Glutamatergic neuron (in vitro differentiated cells): ENCODE measurements around the gene TBX15. TPM values are rescaled to one million over a fixed set of nuclear protein-coding genes. Genes with fewer than 3 reads are reported as not detected.

Source experiments
- DNase-seq: peaks from one replicate; pipeline ENCODE4 v3.0.0; 2022
- H3K27ac Mint-ChIP-seq: one replicate; pipeline ENCODE4 v1.8.0; 2020; ENCODE audit warnings: mild to moderate bottlenecking, mixed read lengths, inconsistent platforms; ENCODE audit not compliant: unreplicated experiment
- H3K27me3 Mint-ChIP-seq: one replicate; pipeline ENCODE4 v1.8.0; 2020; ENCODE audit warnings: mild to moderate bottlenecking, moderate library complexity, mixed read lengths, inconsistent platforms; ENCODE audit not compliant: unreplicated experiment
- H3K36me3 Mint-ChIP-seq: one replicate; pipeline ENCODE4 v1.8.0; 2020; ENCODE audit warnings: mild to moderate bottlenecking, mixed read lengths, inconsistent platforms; ENCODE audit not compliant: unreplicated experiment
- H3K4me1 Mint-ChIP-seq: one replicate; pipeline ENCODE4 v1.8.0; 2020; ENCODE audit warnings: mild to moderate bottlenecking, low read depth, mixed read lengths, inconsistent platforms; ENCODE audit not compliant: unreplicated experiment
- H3K4me3 Mint-ChIP-seq: one replicate; pipeline ENCODE4 v1.8.0; 2020; ENCODE audit warnings: mild to moderate bottlenecking, mixed read lengths, inconsistent platforms; ENCODE audit not compliant: unreplicated experiment
- H3K9me3 Mint-ChIP-seq: one replicate; pipeline ENCODE4 v1.8.0; 2020; ENCODE audit warnings: mild to moderate bottlenecking, moderate library complexity, mixed read lengths, inconsistent platforms; ENCODE audit not compliant: unreplicated experiment
- CTCF ChIP-seq: fragments of 200-600 bp; sonication (generic); IDR thresholded peaks from one replicate; pipeline ENCODE4 v1.5.0; 2021; ENCODE audit not compliant: partially characterized antibody, unreplicated experiment
- total RNA-seq: library from RNA; stranded (reverse); fragmentation: NEBNext Ultra II Directional; extraction: Animal tissue kit (Norgen Biotek cat#: 25700); gene quantifications from one replicate; pipeline ENCODE4 v1.2.1, GENCODE V29; 2021; ENCODE audit not compliant: unreplicated experiment

Gene TBX15
- total RNA-seq, 1 donor from 2014 or later: 0.69 TPM

- peaks cover 3% of the 10 kb centered on the region for H3K9me3 Mint-ChIP-seq
Measured at GRCh38 chr1:118944546-118944945, 43.6 kb downstream of the TBX15 start.

GRCh38 chr1:118944133-118944532, 44.0 kb downstream of the TBX15 start:
- peaks cover 3% of the 10 kb centered on the region for H3K9me3 Mint-ChIP-seq

More at GRCh38 chr1:118944546-118944945, 43.6 kb downstream of the TBX15 start:
- no peak for DNase-seq
- peaks cover 3% of the 10 kb centered on the region for H3K4me1 Mint-ChIP-seq
- no peak overlapping the region for H3K4me3 Mint-ChIP-seq
- H3K36me3 Mint-ChIP-seq: no peaks in the 10 kb centered on the region
- TF ChIP-seq CTCF: no peak
- H3K27me3 Mint-ChIP-seq: no peaks in the 10 kb centered on the region
- no peak overlapping the region for H3K27ac Mint-ChIP-seq

GRCh38 chr1:118940957-118941356, 47.2 kb downstream of the TBX15 start:
- no peaks in the 10 kb centered on the region for H3K36me3 Mint-ChIP-seq
- no peaks in the 10 kb centered on the region for H3K27me3 Mint-ChIP-seq
- H3K9me3 Mint-ChIP-seq: peaks cover 5% of the 10 kb centered on the region
- no peak for DNase-seq
- H3K4me3 Mint-ChIP-seq: no peak overlapping the region
- no peak for TF ChIP-seq CTCF
- no peak overlapping the region for H3K27ac Mint-ChIP-seq
- no peaks in the 10 kb centered on the region for H3K4me1 Mint-ChIP-seq

More at GRCh38 chr1:118944133-118944532, 44.0 kb downstream of the TBX15 start:
- H3K4me1 Mint-ChIP-seq: peaks cover 3% of the 10 kb centered on the region
- H3K27ac Mint-ChIP-seq: no peak overlapping the region
- TF ChIP-seq CTCF: no peak
- no peak overlapping the region for H3K4me3 Mint-ChIP-seq
- DNase-seq: no peak
- H3K27me3 Mint-ChIP-seq: no peaks in the 10 kb centered on the region
- no peaks in the 10 kb centered on the region for H3K36me3 Mint-ChIP-seq

GRCh38 chr1:118937413-118938072, 50.6 kb downstream of the TBX15 start:
- TF ChIP-seq CTCF: no peak
- Mint-ChIP-seq H3K9me3 (peaks cover 5% of the 10 kb centered on the region), H3K4me1 (peaks cover 9% of the 10 kb centered on the region), H3K4me3 (no peak overlapping the region), H3K27me3 (no peaks in the 10 kb centered on the region), H3K36me3 (no peaks in the 10 kb centered on the region), H3K27ac (no peak overlapping the region)
- no peak for DNase-seq

GRCh38 chr1:118934706-118935105, 53.4 kb downstream of the TBX15 start:
- Mint-ChIP-seq H3K36me3 (no peaks in the 10 kb centered on the region), H3K9me3 (peaks cover 2% of the 10 kb centered on the region), H3K27me3 (no peaks in the 10 kb centered on the region), H3K4me1 (peaks cover 15% of the 10 kb centered on the region), H3K4me3 (no peak overlapping the region), H3K27ac (no peak overlapping the region)
- no peak for TF ChIP-seq CTCF
- DNase-seq: no peak
